Liver (tissue), 3 donors: Measurements from ENCODE around the gene IL21.

Experiments used
- CTCF ChIP-seq: fragments of 150-350 bp; IDR thresholded peaks from 2 replicates; pipeline ENCODE4 v1.5.1; 2017; ENCODE audit warnings: improper control_type of control experiment, low read depth, low read length; ENCODE audit not compliant: missing input control
- EGR1 ChIP-seq, 2 donors: IDR thresholded peaks; 2 replicates each; pipeline ENCODE4 v1.6.1; 2016 to 2018; ENCODE audit warnings: antibody characterized with exemption in 2 of 2, low read depth in 2 of 2
- FOXA2 ChIP-seq: IDR thresholded peaks from 2 replicates; pipeline ENCODE4 v1.6.1; 2016; ENCODE audit warnings: antibody characterized with exemption
- JUND ChIP-seq, 2 donors: IDR thresholded peaks; 2 replicates each; pipeline ENCODE4 v1.6.1; 2016; ENCODE audit warnings: antibody characterized with exemption in 2 of 2
- RAD21 ChIP-seq, 2 donors: IDR thresholded peaks; 2 replicates each; pipeline ENCODE4 v1.6.1; 2016; ENCODE audit warnings: antibody characterized with exemption in 2 of 2, mild to moderate bottlenecking in 2 of 2
- REST ChIP-seq: IDR thresholded peaks from 2 replicates; pipeline ENCODE4 v1.6.1; 2016; ENCODE audit warnings: antibody characterized with exemption, mild to moderate bottlenecking
- RXRA ChIP-seq, 2 donors: IDR thresholded peaks; 2 replicates each; pipeline ENCODE4 v1.6.1; 2017 to 2018; ENCODE audit warnings: antibody characterized with exemption in 2 of 2, mild to moderate bottlenecking in 1 of 2
- ZBTB33 ChIP-seq: IDR thresholded peaks from 2 replicates; pipeline ENCODE4 v1.6.1; 2016; ENCODE audit warnings: antibody characterized with exemption
- donor health status: healthy.
- donor health status: healthy.

GRCh38 chr4:122669911-122670738, 49.3 kb upstream of the IL21 start:
- TF ChIP-seq ZBTB33, result no peak
- TF ChIP-seq EGR1 (IDR thresholded peaks at IDR 0.05; ENCODE audit: low read depth in 2 of 2), result no peak
- no peak for TF ChIP-seq CTCF
- TF ChIP-seq FOXA2, result no peak
- TF ChIP-seq RAD21 (IDR thresholded peaks at IDR 0.05), result no peak
- TF ChIP-seq RXRA (IDR thresholded peaks at IDR 0.05), result no peak
- no peak for TF ChIP-seq JUND (IDR thresholded peaks at IDR 0.05)
- TF ChIP-seq REST, result no peak
